Measurements from ENCODE around the gene BEND5. TPM values are rescaled to one million over a fixed set of nuclear protein-coding genes. Genes with fewer than 3 reads are reported as not detected.

BEND5 gene
- total RNA-seq, 1 experiment from 2014 or later, result 0.39 TPM

DNA sequence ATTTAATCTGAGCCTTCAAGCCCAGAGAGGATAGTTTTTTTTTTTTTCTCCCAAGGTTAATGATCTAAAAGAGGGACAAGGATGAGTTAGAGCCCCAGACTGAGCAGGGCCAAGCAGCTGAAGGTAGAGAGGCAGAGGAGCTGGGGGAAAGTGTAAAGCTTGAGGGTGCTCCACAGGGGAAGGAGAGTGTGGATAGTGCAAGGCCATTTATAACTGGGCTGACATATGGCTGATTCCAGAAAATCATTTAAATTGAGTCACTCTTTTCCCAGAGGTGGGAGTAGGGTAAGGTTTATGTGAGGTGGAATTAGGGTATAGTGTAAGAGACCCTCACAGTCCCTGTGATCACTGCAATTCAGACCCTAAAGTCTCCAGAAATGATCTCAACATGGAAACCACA, 55.8 kb downstream of the BEND5 start:
- no peak for DNase-seq (ENCODE audit: low read depth)

DNA sequence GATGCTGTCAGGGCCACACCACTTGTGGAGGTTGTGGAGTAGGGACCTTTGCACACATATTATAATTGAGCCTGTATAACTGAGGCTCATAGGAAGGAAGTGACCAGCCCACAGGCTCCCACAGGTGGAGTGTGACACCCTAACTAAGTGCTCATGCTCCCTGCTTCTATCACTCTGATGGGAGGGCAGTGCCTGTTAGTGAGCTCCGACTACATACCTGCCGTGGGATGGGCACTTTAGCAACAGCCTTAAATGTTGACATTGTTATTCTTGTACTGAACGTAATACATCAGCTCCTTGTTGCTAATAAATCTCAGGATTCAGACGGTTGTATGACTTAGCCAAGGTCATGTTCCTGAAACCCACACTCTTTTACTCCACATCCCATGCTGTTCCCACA, 58.0 kb downstream of the BEND5 start:
- no peak for DNase-seq (ENCODE audit: low read depth)

DNA sequence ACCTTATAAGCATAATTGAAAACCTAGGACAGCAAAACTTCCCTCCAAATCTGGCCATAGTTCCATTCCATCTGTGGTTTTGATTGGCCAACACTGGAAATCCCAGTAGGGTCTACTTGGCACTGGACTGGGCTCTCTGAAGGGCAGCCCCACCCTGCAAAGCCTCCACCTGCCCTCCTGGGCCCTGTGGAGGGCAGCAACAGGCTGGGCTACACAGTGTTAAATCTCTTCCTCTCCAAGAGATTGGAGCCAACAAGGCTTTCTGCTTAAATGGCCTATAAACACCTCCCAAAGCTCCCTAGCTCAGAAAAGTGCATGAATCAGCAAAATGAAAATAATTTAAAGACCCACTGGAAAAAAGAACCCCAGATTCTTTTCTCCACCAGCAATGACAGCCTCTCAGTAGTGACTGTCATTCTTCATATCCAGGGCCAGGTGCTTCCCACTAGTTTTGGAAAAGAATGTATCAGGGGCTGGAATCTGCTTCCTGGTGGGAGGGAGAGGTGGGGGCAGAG, 58.5 kb downstream of the BEND5 start:
- no peak for DNase-seq (ENCODE audit: low read depth)

DNA sequence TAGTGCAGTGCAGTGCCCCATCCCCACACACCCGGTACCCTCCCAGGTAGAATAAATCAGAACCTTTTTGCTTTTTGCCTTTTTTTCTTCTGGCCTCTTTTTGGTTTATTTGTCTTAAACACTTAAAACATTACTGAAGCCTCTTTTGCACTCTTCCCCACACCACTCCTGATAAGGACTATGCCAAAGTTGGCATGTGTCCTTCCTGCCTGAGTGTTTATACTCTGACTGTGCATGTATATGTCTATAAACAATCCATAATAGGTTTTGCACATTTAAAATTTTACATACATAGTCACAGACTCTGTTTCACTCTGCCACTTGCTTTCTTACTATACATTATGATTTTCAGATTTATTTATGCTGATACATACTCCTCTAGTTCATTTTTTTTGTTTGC, 59.6 kb downstream of the BEND5 start:
- no peak for DNase-seq (ENCODE audit: low read depth)

DNA sequence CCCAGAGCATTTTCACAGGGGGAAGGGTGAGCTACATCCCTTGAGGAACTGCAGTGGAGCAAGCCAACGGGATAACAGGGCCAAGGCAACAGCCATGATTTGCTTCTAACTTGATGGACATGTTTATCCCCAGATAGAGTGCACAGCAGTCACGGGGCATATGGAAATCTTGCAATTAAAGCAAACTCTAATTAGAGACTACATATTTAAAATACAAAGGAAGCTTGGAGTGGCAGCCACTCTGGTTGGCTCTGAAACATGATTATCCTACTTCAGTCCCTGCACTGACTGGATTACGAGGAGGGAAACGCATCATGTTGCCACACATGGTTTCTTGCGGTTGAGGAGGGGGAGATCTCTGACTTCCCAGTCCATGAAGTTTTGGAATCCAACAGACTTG, 60.8 kb downstream of the BEND5 start:
- DNase-seq (ENCODE audit: low read depth), result no peak

DNA sequence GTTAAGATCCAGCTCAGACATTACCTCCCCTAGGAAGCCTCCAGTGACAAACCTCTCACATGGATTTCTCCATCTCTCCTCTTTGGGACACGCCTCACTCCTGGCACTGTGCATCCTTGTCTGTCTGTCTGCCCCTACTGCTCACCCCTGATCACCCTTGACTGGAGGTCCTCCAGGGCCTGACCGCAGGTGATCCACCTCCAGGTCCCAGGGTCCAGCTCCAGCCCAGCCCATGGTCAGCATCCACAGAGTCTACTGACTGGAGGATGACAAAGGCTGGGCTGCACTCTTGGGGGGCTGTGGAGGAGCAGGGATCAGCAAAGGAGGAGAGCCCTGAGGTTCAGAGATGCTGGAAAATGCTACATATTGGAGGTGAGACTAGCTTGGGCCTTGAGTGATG, 65.8 kb downstream of the BEND5 start:
- DNase-seq (ENCODE audit: low read depth), result no peak

DNA sequence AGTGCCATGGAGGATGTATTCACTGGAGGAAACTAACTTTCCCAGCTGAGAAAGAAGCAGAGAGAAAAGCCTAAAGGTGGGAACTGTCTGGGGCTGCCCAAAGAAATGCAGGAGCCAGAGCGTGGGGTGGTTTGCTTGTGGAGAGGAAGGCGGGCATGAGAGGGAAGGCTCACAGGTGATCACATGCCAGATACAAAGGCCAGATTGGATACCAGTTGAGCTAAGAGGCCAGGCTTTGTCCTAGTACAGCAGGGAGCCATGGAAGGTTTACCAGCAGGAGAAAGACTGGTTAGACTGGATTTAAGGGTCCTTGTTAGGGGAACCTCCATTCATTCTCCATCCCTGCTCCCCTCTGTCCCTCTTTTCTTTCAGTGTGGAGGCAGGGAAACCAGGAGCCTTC, 66.4 kb downstream of the BEND5 start:
- no peak for DNase-seq (ENCODE audit: low read depth)

DNA sequence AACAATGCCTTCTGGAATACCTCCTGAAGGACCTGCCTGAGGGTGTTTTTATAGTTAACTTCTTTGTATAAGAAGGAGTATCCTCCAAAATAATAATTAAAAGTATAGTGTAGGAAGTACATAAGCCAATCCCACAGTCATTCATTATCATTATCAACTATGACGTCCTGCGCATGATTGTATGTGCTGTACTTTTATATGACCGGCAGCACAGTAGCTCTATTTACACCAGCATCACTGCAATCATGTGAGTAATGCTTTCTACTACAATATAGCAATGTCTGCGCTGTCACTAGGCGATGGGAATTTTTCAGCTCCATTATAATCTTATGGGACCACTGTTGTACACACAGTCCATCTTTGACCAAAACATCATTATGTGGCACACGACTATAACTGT, 72.0 kb downstream of the BEND5 start:
- no peak for DNase-seq (ENCODE audit: low read depth)

DNA sequence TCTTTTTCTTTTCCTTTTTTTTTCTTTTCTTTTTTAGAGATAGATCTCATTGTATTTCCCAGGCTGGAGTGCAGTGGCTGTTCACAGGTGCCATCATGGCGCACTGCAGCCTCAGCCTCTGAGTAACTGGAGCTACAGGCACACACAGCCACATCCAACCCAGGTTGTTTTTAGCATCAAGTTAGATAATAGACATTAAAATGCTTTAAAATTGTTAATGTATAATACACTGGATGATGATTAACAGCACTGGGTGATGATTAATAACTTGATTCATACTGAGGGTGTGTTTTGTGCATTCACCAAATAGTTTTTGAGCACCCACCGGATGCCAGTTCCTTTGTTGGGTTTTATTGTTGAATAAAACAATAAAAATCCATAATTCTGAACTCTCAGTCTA, 75.2 kb downstream of the BEND5 start:
- no peak for DNase-seq (ENCODE audit: low read depth)

DNA sequence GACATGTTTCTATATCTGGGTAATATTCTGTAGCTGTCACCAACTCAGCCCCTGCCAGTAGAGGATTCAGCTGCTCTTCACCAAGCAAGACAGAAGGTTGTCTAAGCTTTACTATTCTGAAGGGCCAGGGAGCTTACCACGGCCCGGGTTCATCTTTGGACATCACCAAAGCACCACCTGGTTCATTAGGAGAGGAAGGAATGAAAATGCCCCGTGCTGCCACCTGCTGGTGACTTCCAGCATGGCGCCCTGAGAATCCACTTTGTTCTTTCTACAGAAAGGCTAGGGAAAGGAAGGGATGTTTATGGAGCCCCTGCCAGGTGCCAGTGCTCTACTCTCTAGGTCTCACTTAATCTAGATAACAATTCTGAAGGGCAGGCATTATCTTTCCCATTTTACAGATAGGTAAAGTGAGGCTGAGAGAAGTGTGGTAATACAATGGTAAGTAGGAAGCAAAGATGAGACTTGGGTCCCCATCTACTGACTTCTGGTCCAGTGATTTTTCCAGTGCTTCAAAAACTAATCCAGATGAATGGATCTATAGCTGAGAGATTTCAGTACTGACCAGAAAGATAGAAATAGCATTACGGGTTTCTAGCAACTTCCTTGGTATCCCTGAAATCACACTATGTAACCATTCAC, 79.5 kb downstream of the BEND5 start:
- peak; percentile 37 for DNase-seq (ENCODE audit: low read depth)

DNA sequence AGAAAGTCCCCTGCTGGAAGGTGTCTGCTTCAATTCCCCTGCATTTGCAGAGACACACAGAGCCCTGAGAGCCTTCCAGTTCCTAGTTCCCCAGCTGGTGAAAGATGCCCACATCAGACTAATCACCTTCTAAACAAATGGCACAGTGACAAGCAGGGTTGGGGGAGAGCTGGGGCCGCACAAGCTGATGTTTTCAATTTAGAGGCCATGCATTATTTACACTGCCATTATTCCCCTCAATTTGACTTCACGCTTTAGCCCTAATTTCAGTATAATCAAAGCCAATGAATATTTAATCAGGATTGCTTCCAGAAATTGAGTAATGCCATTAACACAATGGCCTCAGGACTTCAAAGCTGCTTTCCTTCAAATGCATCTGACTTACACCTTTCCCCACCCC, 81.5 kb downstream of the BEND5 start:
- DNase-seq (ENCODE audit: low read depth), result no peak

DNA sequence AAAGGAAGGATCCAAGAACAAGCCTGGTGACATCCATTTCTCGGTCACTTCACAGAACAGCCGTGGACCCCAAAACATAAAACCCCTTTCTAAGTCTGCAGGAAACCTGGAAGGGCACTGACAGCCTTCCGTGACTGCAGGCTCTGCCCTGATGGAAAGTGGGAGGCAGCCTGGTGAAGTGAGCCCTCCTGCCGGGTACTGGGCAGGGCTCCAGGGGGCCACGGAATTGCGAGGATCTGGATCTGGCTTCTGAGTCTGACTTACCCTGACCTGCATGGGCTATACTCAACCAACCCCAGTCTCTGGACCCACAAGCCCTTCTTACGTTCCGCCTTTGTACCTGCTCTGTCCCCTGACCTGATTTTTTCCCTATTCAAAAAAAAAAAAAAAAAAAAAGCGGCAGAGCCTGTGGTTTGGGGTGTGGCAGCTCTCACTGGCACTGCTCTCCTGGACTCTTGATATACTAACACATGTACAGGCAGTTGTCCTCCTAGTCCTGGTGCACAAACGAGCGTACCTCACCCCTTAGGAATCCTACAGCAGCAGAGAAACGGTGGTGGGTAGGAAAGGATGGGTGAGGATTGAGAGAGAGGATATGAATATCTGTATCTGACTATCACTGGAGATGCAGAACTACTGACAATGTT, 82.9 kb downstream of the BEND5 start:
- DNase-seq (ENCODE audit: low read depth), result no peak

DNA sequence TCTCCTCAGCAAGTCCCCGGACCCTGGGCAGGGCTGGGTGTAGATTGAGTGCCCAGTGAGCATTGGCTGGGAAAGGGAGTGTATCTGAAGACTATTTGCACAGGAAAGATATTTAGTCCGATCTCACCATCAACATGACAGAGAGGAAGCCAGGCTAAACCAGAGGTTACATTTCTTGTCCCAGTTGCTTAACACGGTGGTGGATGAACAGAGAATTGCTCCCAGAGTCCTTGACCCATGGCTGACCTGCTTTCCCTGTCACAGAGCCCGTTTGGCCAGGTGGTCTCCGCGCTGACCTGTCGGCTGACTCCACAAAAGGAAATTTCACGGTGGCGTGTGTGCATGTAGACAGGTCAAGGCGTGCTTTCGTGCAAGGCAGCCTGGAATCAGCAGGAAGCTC, 83.5 kb downstream of the BEND5 start:
- DNase-seq (ENCODE audit: low read depth), result no peak

DNA sequence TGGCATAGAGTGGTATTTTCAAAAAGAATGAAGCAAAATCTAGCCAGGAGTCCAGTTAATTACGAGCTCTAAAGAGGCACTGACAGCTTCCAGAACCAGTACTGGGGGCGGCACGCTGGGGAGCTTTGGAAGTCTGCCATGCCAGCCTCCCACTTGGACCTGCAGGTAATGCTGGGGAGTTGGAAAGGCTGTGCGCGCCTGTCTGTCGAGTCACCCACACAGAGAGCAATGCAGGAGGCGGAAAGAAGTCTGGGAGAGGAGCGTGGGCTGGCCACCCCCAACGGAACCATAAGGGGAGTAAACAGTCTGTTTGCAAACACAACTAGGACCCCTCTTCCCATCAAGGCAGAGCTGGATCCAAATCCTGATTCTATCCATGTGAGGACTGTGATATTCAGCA, 84.5 kb downstream of the BEND5 start:
- DNase-seq (ENCODE audit: low read depth), result no peak

DNA sequence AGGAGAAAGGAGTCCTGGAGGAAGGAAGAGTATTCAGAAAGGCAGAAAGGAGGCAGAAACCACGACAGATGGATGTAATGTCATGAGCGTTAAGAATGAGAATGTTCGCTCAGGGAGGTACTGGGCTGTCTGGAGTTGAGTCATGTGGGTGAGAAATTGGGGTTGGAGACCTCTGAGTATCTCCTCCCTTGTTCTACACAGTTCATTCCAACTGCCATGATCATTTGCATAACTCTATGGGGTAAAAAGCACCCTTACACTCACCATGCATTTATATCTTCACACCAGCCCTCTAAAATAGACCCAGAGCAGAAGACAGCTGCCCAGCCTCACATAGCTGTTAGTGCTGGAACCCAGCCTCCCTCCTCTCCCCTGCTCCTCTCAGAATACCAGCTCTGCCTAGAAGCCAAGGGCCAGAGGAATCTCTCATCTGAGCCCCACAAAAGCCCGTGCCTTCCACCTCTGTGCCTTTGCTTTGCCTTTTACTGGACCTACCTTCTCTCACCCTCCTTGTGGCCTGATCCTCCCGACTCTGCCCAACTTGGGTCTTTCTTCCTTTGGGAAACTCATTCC, 85.2 kb downstream of the BEND5 start:
- DNase-seq (ENCODE audit: low read depth), result no peak

DNA sequence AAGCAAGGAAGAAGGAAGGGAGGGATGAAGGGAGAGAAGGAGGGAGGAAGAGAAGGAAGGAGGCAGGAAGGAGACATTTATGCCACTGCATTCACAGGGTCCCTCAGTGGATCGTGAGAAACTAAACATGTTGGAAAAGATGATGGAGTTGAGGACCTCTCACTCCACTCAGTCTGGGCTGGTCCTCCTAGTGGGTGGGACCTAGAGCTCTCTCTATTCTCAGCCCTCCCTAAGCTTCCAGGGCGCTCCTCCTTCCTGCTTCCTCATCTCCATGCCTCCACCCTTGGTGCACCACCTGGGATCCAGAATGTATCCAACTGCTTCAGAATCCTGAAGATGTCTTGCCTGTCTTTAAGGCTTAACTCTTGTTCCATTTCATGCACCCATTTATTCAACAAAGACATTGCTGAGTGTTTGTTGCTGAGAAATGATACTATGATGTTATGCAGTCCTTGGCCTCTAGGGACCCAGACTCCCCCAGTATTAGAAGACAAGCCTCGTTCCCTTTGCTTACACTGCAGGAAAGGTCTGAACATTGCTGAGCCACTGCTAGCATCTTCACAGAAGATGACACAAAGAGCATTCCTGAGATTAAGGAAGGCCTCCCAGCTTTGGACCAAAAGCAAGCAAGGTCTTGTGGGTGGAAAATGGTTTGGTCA, 88.5 kb downstream of the BEND5 start:
- DNase-seq (ENCODE audit: low read depth), result no peak

DNA sequence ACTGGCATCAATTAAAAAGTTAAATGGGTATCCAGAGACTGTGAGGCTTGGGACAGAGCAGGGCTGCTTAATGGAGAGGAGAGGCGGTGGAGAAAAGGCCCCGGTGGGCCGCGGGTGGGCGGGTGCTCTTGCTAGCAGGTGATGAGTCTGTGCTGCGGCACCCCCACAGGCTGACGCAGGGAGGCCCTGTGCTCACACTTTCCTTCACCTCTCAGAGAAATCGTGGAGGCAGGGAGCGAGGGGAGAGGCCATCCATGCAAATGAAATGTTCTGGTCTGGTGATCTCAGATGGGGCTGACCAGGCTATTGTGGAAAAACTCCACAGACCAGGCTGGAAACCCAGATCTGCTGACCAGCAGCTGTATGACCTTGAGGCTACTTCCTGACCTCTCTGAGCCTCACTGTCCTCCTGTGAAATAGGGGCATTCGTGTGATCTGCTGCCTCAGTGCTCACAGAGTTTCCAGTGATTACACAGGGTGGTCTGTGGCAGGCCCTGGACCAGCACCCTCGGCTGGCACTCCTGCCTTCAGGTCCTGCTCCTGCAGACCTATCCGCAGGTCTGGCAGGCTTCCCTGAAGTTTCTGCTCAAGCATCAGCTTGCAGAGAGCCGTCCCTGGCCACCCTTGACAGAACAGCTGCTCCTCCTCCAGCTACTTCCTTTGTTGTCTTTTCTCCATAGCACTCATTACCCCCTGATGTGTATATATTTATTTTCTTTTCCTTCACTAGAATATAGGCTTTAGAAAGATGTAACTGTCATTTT, 89.2 kb downstream of the BEND5 start:
- DNase-seq (ENCODE audit: low read depth), result no peak

DNA sequence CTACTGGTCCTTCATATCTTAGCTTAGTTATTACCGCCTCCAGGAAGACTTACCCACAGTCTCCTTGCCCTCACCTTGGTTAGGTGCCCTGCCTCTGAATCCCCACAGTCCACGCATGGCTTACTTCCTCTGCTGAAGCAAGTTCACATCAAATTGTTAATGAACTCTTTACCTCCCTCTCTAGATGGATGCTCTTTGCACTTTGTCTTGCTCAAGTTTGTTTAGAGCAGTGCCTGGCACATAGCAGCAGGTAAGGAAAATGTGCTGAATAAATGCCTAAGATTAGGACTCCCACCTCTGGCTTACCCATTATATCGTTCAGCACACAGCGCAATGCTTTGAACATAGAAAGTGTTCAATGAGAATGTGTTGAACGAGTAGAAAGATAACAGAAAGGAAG, 90.5 kb downstream of the BEND5 start:
- no peak for DNase-seq (ENCODE audit: low read depth)

DNA sequence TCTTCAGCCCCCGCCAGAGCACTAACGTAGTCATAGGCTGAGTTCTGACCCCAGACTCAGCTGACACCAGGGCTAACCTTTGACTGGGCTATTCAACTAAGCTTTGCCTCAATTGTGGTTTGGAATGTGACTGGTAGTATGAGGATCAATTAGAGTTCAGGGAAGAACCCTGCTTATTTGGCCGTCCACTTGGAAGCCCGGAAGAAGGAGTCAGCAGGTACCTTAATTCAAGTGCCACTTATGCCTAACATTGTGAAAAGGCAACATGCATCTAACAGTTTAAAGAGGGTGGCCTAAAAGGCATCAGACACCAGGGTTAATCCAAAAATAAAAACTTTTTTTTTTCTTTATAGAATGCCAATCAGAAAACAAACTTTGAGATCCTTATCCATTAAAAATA, 92.3 kb downstream of the BEND5 start:
- no peak for DNase-seq (ENCODE audit: low read depth)

DNA sequence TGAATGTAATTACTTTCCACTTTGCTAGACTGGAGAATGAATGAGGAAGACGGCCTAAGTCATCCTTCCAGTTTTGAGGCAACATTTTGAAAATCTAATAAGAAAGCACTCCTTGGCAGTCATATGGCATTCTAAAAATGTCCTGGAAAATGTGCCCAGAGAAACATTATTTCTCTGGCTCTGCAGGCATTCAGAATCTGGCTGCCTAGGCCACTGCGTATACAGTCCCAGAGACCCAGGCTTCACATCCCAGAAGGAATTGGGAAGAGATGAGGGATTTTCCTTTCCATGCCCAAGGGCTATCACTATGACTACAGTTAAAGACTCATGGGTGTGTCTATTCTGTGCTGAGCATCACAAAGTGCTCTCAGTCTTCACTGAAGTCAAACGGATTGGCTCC, 92.9 kb downstream of the BEND5 start:
- DNase-seq (ENCODE audit: low read depth), result no peak

DNA sequence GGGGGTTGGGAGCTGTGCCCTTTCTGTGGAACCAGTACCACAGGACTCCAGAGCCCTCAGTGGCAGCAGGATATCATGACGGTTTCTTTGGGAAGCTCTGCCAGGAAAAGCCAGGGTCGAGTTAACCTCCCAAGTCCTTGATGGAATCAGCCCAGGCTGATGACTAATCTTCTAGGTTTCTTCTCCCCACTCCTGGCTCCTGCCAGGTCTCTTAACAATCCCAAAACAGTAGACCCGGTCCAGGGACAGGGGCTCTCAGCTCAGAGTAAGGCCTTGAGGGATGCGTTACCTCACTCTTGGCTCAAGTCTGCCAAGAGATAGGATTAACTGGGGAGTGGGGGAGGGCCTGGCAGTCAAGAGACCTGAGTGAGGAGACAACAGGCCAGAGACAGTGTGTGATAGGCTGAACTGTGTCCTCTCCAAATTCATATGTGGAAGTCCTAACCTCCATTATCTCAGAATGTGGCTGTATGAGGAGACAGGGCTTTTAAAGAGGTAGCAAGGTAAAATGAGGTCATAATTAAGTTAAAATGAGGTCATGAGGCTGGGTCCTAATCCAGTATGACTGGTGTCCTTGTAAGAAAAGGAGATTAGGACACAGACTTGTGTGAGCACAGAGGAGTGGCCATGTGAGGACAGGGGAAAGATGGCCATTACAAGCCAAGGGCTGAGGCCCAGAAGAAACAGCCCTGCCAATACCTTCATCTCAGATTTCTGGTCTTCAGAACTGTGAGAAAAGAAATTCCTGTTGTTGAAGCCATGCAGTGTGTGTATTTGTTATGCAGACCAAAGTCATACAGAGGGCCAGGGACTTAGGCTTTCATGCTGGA, 95.0 kb downstream of the BEND5 start:
- peak; percentile 58 for DNase-seq (ENCODE audit: low read depth)
